Calu3 (cell line): Measurements from ENCODE around the gene SPTBN1. TPM values are rescaled to one million over a fixed set of nuclear protein-coding genes. Genes with fewer than 3 reads are reported as not detected.

ENCODE experiments used
- BruUV-seq: library from RNA; stranded (reverse); fragments of 400-500 nt; replicated peaks from 2 replicates; lab custom pipeline; 2021; lab: Mats Ljungman, UMichigan
- CTCF ChIA-PET: fragments of 300-600 bp; sonication (Branson Sonifier 250); formaldehyde crosslinking; loops from one replicate; lab custom pipeline; 2022; ENCODE audit warnings: antibody characterized with exemption; lab: Charles Lee
- DNase-seq: peaks from one replicate; pipeline ENCODE4 v3.0.0; 2022
- H3K27ac Mint-ChIP-seq: one replicate; pipeline ENCODE4 v1.8.0; 2022; ENCODE audit warnings: mixed read lengths; ENCODE audit not compliant: unreplicated experiment
- H3K27me3 Mint-ChIP-seq: one replicate; pipeline ENCODE4 v1.8.0; 2022; ENCODE audit warnings: mixed read lengths; ENCODE audit not compliant: unreplicated experiment
- H3K36me3 Mint-ChIP-seq: one replicate; pipeline ENCODE4 v1.8.0; 2022; ENCODE audit warnings: mild to moderate bottlenecking, moderate library complexity, mixed read lengths; ENCODE audit not compliant: insufficient read depth, unreplicated experiment
- H3K4me1 Mint-ChIP-seq: one replicate; pipeline ENCODE4 v1.8.0; 2022; ENCODE audit warnings: mild to moderate bottlenecking, low read depth, mixed read lengths; ENCODE audit not compliant: unreplicated experiment
- H3K4me3 Mint-ChIP-seq: one replicate; pipeline ENCODE4 v1.8.0; 2022; ENCODE audit warnings: mild to moderate bottlenecking, low read depth, moderate library complexity, mixed read lengths; ENCODE audit not compliant: unreplicated experiment
- H3K9me3 Mint-ChIP-seq: one replicate; pipeline ENCODE4 v1.8.0; 2022; ENCODE audit warnings: low read depth, mixed read lengths; ENCODE audit not compliant: unreplicated experiment
- CTCF ChIP-seq: fragments of 200-600 bp; IDR thresholded peaks from one replicate; pipeline ENCODE4 v1.8.0; 2022; ENCODE audit warnings: antibody characterized with exemption; ENCODE audit not compliant: unreplicated experiment
- intact Hi-C: fragments of 100-400 bp; cut with micrococcal nuclease; formaldehyde crosslinking; loops from one replicate; pipeline ENCODE4 v1.10.0; 2022; ENCODE audit not compliant: unreplicated experiment
- total RNA-seq: library from RNA; stranded (reverse); gene quantifications from 2 replicates; pipeline ENCODE4 v1.2.3, GENCODE V29; 2022

SPTBN1 gene
- total RNA-seq, 1 experiment from 2014 or later: 611 TPM

- intact Hi-C loops: loop anchor here (2.0 kb wide), 1 partner anchor 17 kb away; no protein-coding TSS in a partner anchor
- no peak for DNase-seq
- BruUV-seq: no TSS peak
- CTCF ChIA-PET: interaction anchor here (1.1 to 1.4 kb wide), 5 partner anchors 10 to 21 kb away, joined by 3 to 5 read pairs (median 3); no protein-coding TSS in a partner anchor
- Mint-ChIP-seq H3K36me3 (peaks cover 79% of the 10 kb centered on the region), H3K9me3 (no peaks in the 10 kb centered on the region), H3K4me3 (peak overlapping the region; percentile 46), H3K27me3 (no peaks in the 10 kb centered on the region), H3K27ac (peak overlapping the region; percentile 63), H3K4me1 (peaks cover 87% of the 10 kb centered on the region)
- TF ChIP-seq CTCF: no peak
These were observed 125.4 kb downstream of the SPTBN1 start for GRCh38 chr2:54581326-54582039.

- Mint-ChIP-seq H3K9me3 (no peaks in the 10 kb centered on the region), H3K4me3 (peak overlapping the region; percentile 46), H3K27me3 (no peaks in the 10 kb centered on the region), H3K4me1 (peaks cover 87% of the 10 kb centered on the region), H3K27ac (peak overlapping the region; percentile 63), H3K36me3 (peaks cover 79% of the 10 kb centered on the region)
- DNase-seq: no peak
- CTCF ChIA-PET: interaction anchor here (0.6 kb wide), 1 partner anchor 517 kb away, joined by 3 read pairs; no protein-coding TSS in a partner anchor
- BruUV-seq: no TSS peak
- TF ChIP-seq CTCF: no peak
- intact Hi-C loops: no loop called here
These were observed 126.9 kb downstream of the SPTBN1 start for GRCh38 chr2:54582987-54583386.

GRCh38 chr2:54584598-54584997 is 128.5 kb downstream of the SPTBN1 start:
- Mint-ChIP-seq H3K4me3 (no peak overlapping the region), H3K9me3 (no peaks in the 10 kb centered on the region), H3K4me1 (peaks cover 78% of the 10 kb centered on the region), H3K27ac (peak overlapping the region; percentile 63), H3K36me3 (peaks cover 71% of the 10 kb centered on the region), H3K27me3 (no peaks in the 10 kb centered on the region)
- no peak for DNase-seq
- no TSS peak for BruUV-seq
- no peak for TF ChIP-seq CTCF
- CTCF ChIA-PET: interaction anchor here (1.0 kb wide), 1 partner anchor 27 kb away, joined by 3 read pairs; no protein-coding TSS in a partner anchor
- intact Hi-C loops: no loop called here

GRCh38 chr2:54585136-54585733 is 129.1 kb downstream of the SPTBN1 start:
- no peaks in the 10 kb centered on the region for H3K27me3 Mint-ChIP-seq
- H3K27ac Mint-ChIP-seq: peak overlapping the region; percentile 63
- H3K9me3 Mint-ChIP-seq: no peaks in the 10 kb centered on the region
- H3K36me3 Mint-ChIP-seq: peaks cover 68% of the 10 kb centered on the region
- peak overlapping the region; percentile 31 for H3K4me3 Mint-ChIP-seq
- intact Hi-C loops: no loop called here
- H3K4me1 Mint-ChIP-seq: peaks cover 76% of the 10 kb centered on the region
- no peak for TF ChIP-seq CTCF
- CTCF ChIA-PET: interaction anchor here (0.6 to 1.0 kb wide), 3 partner anchors 9 to 28 kb away, joined by 3 read pairs; no protein-coding TSS in a partner anchor
- no peak for DNase-seq
- BruUV-seq: no TSS peak
